Muscle of leg (tissue), 11 donors: Measurements from ENCODE around the gene CBX1. TPM values are rescaled to one million over a fixed set of nuclear protein-coding genes. Genes with fewer than 3 reads are reported as not detected.

ENCODE experiments used
- DNase-seq: peaks from one replicate; pipeline ENCODE4 v3.0.0; 2013
- H3K27ac ChIP-seq: one replicate; pipeline ENCODE4 v1.5.1; 2013; ENCODE audit warnings: mild to moderate bottlenecking, low read length, control low read depth
- H3K27me3 ChIP-seq: one replicate; pipeline ENCODE4 v1.6.1; 2013; ENCODE audit warnings: low read length; ENCODE audit not compliant: control insufficient read depth, insufficient read depth
- H3K36me3 ChIP-seq: one replicate; pipeline ENCODE4 v1.6.1; 2013; ENCODE audit warnings: low read length; ENCODE audit not compliant: control insufficient read depth, insufficient read depth
- H3K4me1 ChIP-seq: one replicate; pipeline ENCODE4 v1.6.1; 2013; ENCODE audit warnings: low read length; ENCODE audit not compliant: control insufficient read depth, insufficient read depth
- H3K4me3 ChIP-seq: one replicate; pipeline ENCODE4 v1.5.1; 2013; ENCODE audit warnings: low read length, control low read depth
- H3K9me3 ChIP-seq: replicated peaks from 2 replicates; pipeline ENCODE4 v1.6.1; 2013; ENCODE audit warnings: low read depth, low read length; ENCODE audit not compliant: control insufficient read depth
- WGBS: methylation state at CpG from one replicate; pipeline ENCODE4 v1.1.5; 2013; ENCODE audit warnings: missing lambda C conversion rate; ENCODE audit not compliant: insufficient coverage; 5-methylcytosine and 5-hydroxymethylcytosine counted together
- polyA plus RNA-seq, 8 donors: library from polyadenylated mRNA; unstranded; fragments of 120-200 nt; gene quantifications; one replicate each; pipeline versions ENCODE4 v1.2.1 to v1.2.3, GENCODE V29; 2013; ENCODE audit warnings: inconsistent platforms in 1 of 8, low replicate concordance in 1 of 8; ENCODE audit not compliant: insufficient read length in 8 of 8, insufficient read depth in 1 of 8
- total RNA-seq: library from RNA; stranded (reverse); fragments of 120-200 nt; gene quantifications from one replicate; pipeline ENCODE4 v1.2.4, GENCODE V29; 2013

The CBX1 gene
- total and polyA plus RNA-seq, 9 donors: 54.0 to 118 (median 87.4) TPM

- no peak for DNase-seq
- Histone ChIP-seq H3K27ac (no peak overlapping the region), H3K9me3 (no peaks in the 10 kb centered on the region), H3K36me3 (no peaks in the 10 kb centered on the region), H3K4me1 (no peaks in the 10 kb centered on the region), H3K27me3 (peaks cover 25% of the 10 kb centered on the region), H3K4me3 (no peak overlapping the region)
- 34% methylated on average over 3 of the region's 6 CpGs for WGBS
These were observed 42.4 kb upstream of the CBX1 start for GRCh38 chr17:48143629-48144028.

GRCh38 chr17:48139944-48140343 is 38.7 kb upstream of the CBX1 start:
- Histone ChIP-seq H3K4me3 (no peak overlapping the region), H3K4me1 (no peaks in the 10 kb centered on the region), H3K36me3 (no peaks in the 10 kb centered on the region), H3K27me3 (peaks cover 19% of the 10 kb centered on the region), H3K27ac (no peak overlapping the region), H3K9me3 (no peaks in the 10 kb centered on the region)
- WGBS: 50% methylated on average over 2 of the region's 2 CpGs
- peak; percentile 61 for DNase-seq

- Histone ChIP-seq H3K4me3 (no peak overlapping the region), H3K36me3 (no peaks in the 10 kb centered on the region), H3K27ac (no peak overlapping the region), H3K4me1 (no peaks in the 10 kb centered on the region), H3K9me3 (no peaks in the 10 kb centered on the region), H3K27me3 (peaks cover 4% of the 10 kb centered on the region)
- no CpG with 5 or more reads among the region's 1 CpG for WGBS
- no peak for DNase-seq
These were observed 36.4 kb upstream of the CBX1 start for GRCh38 chr17:48137656-48138055.

GRCh38 chr17:48134912-48135480 is 33.7 kb upstream of the CBX1 start:
- Histone ChIP-seq H3K27ac (no peak overlapping the region), H3K27me3 (no peaks in the 10 kb centered on the region), H3K4me1 (no peaks in the 10 kb centered on the region), H3K36me3 (no peaks in the 10 kb centered on the region), H3K9me3 (no peaks in the 10 kb centered on the region), H3K4me3 (no peak overlapping the region)
- DNase-seq: no peak
- no CpG with 5 or more reads among the region's 3 CpGs for WGBS

GRCh38 chr17:48132385-48132784 is 31.1 kb upstream of the CBX1 start:
- H3K4me3 ChIP-seq: no peak overlapping the region
- H3K27ac ChIP-seq: no peak overlapping the region
- DNase-seq: peak; percentile 74
- H3K4me1 ChIP-seq: peaks cover 4% of the 10 kb centered on the region
- no peaks in the 10 kb centered on the region for H3K9me3 ChIP-seq
- no peaks in the 10 kb centered on the region for H3K36me3 ChIP-seq
- no peaks in the 10 kb centered on the region for H3K27me3 ChIP-seq
- 87% methylated on average over 3 of the region's 5 CpGs for WGBS

- WGBS: no CpG with 5 or more reads among the region's 4 CpGs
- DNase-seq: peak; percentile 86
These were observed 30.0 kb upstream of the CBX1 start for GRCh38 chr17:48131216-48131824.

GRCh38 chr17:48129981-48130380 is 28.7 kb upstream of the CBX1 start:
- Histone ChIP-seq H3K27ac (no peak overlapping the region), H3K9me3 (no peaks in the 10 kb centered on the region), H3K27me3 (no peaks in the 10 kb centered on the region), H3K4me3 (no peak overlapping the region), H3K36me3 (peaks cover 3% of the 10 kb centered on the region), H3K4me1 (peaks cover 18% of the 10 kb centered on the region)
- WGBS: 0% methylated on average over 1 of the region's 5 CpGs
- DNase-seq: no peak

More at GRCh38 chr17:48131216-48131824, 30.0 kb upstream of the CBX1 start:
- H3K36me3 ChIP-seq: peaks cover 3% of the 10 kb centered on the region
- no peak overlapping the region for H3K4me3 ChIP-seq
- no peak overlapping the region for H3K27ac ChIP-seq
- peaks cover 14% of the 10 kb centered on the region for H3K4me1 ChIP-seq
- no peaks in the 10 kb centered on the region for H3K9me3 ChIP-seq
- H3K27me3 ChIP-seq: no peaks in the 10 kb centered on the region

- Histone ChIP-seq H3K36me3 (peaks cover 11% of the 10 kb centered on the region), H3K9me3 (no peaks in the 10 kb centered on the region), H3K4me1 (peaks cover 18% of the 10 kb centered on the region), H3K27ac (no peak overlapping the region), H3K4me3 (no peak overlapping the region), H3K27me3 (no peaks in the 10 kb centered on the region)
- WGBS: no CpG with 5 or more reads among the region's 5 CpGs
- no peak for DNase-seq
These were observed 27.1 kb upstream of the CBX1 start for GRCh38 chr17:48128400-48128799.

- Histone ChIP-seq H3K4me1 (peaks cover 18% of the 10 kb centered on the region), H3K4me3 (no peak overlapping the region), H3K27ac (no peak overlapping the region), H3K9me3 (no peaks in the 10 kb centered on the region), H3K27me3 (no peaks in the 10 kb centered on the region), H3K36me3 (peaks cover 18% of the 10 kb centered on the region)
- DNase-seq: peak; percentile 18
- 63% methylated on average over 9 of the region's 9 CpGs for WGBS
These were observed 26.2 kb upstream of the CBX1 start for GRCh38 chr17:48127371-48128051.

- peaks cover 29% of the 10 kb centered on the region for H3K36me3 ChIP-seq
- H3K4me1 ChIP-seq: peaks cover 18% of the 10 kb centered on the region
- H3K27me3 ChIP-seq: no peaks in the 10 kb centered on the region
- H3K27ac ChIP-seq: peak overlapping the region; percentile 62
- WGBS: 40% methylated on average over 6 of the region's 7 CpGs
- H3K9me3 ChIP-seq: no peaks in the 10 kb centered on the region
- H3K4me3 ChIP-seq: no peak overlapping the region
- DNase-seq: peak; percentile 39
These were observed 25.2 kb upstream of the CBX1 start for GRCh38 chr17:48126532-48126850.
